ENCODE data around the gene RET.

Gene RET

DNA sequence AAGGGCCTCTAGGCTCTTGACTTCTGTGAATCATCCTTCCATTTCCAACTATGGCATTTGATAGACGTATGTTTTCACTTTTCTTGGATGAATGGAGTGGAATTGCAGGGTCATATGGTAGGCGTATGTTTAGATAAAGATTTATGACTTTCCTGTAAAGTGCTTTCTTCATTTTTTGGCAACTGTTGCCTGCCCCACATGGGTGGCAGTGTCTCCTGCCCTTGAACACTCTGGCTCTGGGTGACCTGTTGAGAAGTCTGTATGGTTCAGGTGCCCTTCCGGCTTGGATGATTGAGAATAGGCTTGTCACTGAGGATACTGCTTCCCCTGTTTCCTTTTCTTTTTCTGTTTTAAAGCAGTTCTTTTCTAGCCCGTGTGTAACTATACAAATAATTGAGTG is 23.1 kb downstream of the RET start:
- no peak for TF ChIP-seq CTCF (IDR thresholded peaks at IDR 0.05; ENCODE audit: insufficient read depth, low read length, poor library complexity, severe bottlenecking)
- Histone ChIP-seq H3K4me3 (ENCODE audit: insufficient read depth, low read length, poor library complexity, severe bottlenecking) (no peak overlapping the region), H3K9me3 (ENCODE audit: insufficient read depth, low read length) (no peaks in the 10 kb centered on the region), H3K9me2 (replicated peaks; ENCODE audit: insufficient read depth, low read length) (no peaks in the 10 kb centered on the region), H3K9ac (ENCODE audit: low read length) (no peak overlapping the region), H3K36me3 (ENCODE audit: low read length) (no peaks in the 10 kb centered on the region), H4K20me1 (ENCODE audit: low read depth, low read length) (no peaks in the 10 kb centered on the region), H3K27ac (ENCODE audit: low read depth, low read length) (no peak overlapping the region), H3K79me2 (ENCODE audit: insufficient read depth, low read length) (no peaks in the 10 kb centered on the region), H3K4me2 (ENCODE audit: low read depth, low read length, poor library complexity, severe bottlenecking) (no peak overlapping the region), H3K27me3 (ENCODE audit: low read length) (no peaks in the 10 kb centered on the region), H2AFZ (ENCODE audit: low read depth, low read length, severe bottlenecking) (no peak overlapping the region), H3F3A (ENCODE audit: insufficient read depth) (no peaks in the 10 kb centered on the region)

GRCh38 chr10:43100366-43100765 is 23.5 kb downstream of the RET start:
- no peak overlapping the region for H3K4me3 ChIP-seq (ENCODE audit: insufficient read depth, low read length, poor library complexity, severe bottlenecking)
- no peak overlapping the region for H3K4me2 ChIP-seq (ENCODE audit: low read depth, low read length, poor library complexity, severe bottlenecking)
- no peaks in the 10 kb centered on the region for H3K27me3 ChIP-seq (ENCODE audit: low read length)
- no peaks in the 10 kb centered on the region for H3F3A ChIP-seq (ENCODE audit: insufficient read depth)
- no peak overlapping the region for H3K9ac ChIP-seq (ENCODE audit: low read length)
- no peak overlapping the region for H2AFZ ChIP-seq (ENCODE audit: low read depth, low read length, severe bottlenecking)
- H3K9me2 ChIP-seq (replicated peaks; ENCODE audit: insufficient read depth, low read length), result no peaks in the 10 kb centered on the region
- no peaks in the 10 kb centered on the region for H3K9me3 ChIP-seq (ENCODE audit: insufficient read depth, low read length)
- no peaks in the 10 kb centered on the region for H3K36me3 ChIP-seq (ENCODE audit: low read length)
- no peaks in the 10 kb centered on the region for H4K20me1 ChIP-seq (ENCODE audit: low read depth, low read length)
- no peak for TF ChIP-seq CTCF (IDR thresholded peaks at IDR 0.05; ENCODE audit: insufficient read depth, low read length, poor library complexity, severe bottlenecking)
- TF ChIP-seq EZH2phosphoT487 (conservative IDR thresholded peaks at IDR 0.05; ENCODE audit: low read length), result no peak
- H3K79me2 ChIP-seq (ENCODE audit: insufficient read depth, low read length), result no peaks in the 10 kb centered on the region
- no peak overlapping the region for H3K27ac ChIP-seq (ENCODE audit: low read depth, low read length)

- Histone ChIP-seq H3K9ac (ENCODE audit: low read length) (no peak overlapping the region), H3K4me3 (ENCODE audit: insufficient read depth, low read length, poor library complexity, severe bottlenecking) (no peak overlapping the region), H3K27ac (ENCODE audit: low read depth, low read length) (no peak overlapping the region), H2AFZ (ENCODE audit: low read depth, low read length, severe bottlenecking) (no peak overlapping the region), H3K4me2 (ENCODE audit: low read depth, low read length, poor library complexity, severe bottlenecking) (no peak overlapping the region), H3K9me3 (ENCODE audit: insufficient read depth, low read length) (no peaks in the 10 kb centered on the region), H3F3A (ENCODE audit: insufficient read depth) (no peaks in the 10 kb centered on the region), H3K27me3 (ENCODE audit: low read length) (no peaks in the 10 kb centered on the region), H4K20me1 (ENCODE audit: low read depth, low read length) (no peaks in the 10 kb centered on the region), H3K79me2 (ENCODE audit: insufficient read depth, low read length) (no peaks in the 10 kb centered on the region), H3K36me3 (ENCODE audit: low read length) (no peaks in the 10 kb centered on the region), H3K9me2 (replicated peaks; ENCODE audit: insufficient read depth, low read length) (no peaks in the 10 kb centered on the region)
- no peak for TF ChIP-seq EZH2phosphoT487 (conservative IDR thresholded peaks at IDR 0.05; ENCODE audit: low read length)
- no peak for TF ChIP-seq CTCF (IDR thresholded peaks at IDR 0.05; ENCODE audit: insufficient read depth, low read length, poor library complexity, severe bottlenecking)
Observed at GRCh38 chr10:43102063-43102828, 25.4 kb downstream of the RET start.

Data from SU-DHL-6 (cell line).